K562 (cell line): ENCODE results near the gene PRR7. TPM values are rescaled to one million over a fixed set of nuclear protein-coding genes. Genes with fewer than 3 reads are reported as not detected.

ENCODE experiments used
- ATAC-seq: fragments of 200-7000 bp; cut with Tn5 transposase; 3 replicates; pipeline ENCODE4 v1.9.1; 2020; ENCODE audit warnings: moderate library complexity
- BruUV-seq: library from RNA; stranded (reverse); fragments of 400-500 nt; replicated peaks from 2 replicates; lab custom pipeline; 2021; lab: Mats Ljungman, UMichigan
- CTCF ChIA-PET: fragments of 300-600 bp; formaldehyde crosslinking; extraction: SDS; loops from one replicate; lab custom pipeline; 2021; ENCODE audit warnings: low intra/inter-chr PET ratio; lab: Yijun Ruan, JAX
- POLR2A ChIA-PET: fragments of 300-600, 350-650 bp; sonication (Branson Sonifier 250); formaldehyde crosslinking; extraction: SDS; loops from one replicate; lab custom pipeline; 2021; ENCODE audit warnings: antibody characterized with exemption, inconsistent platforms; lab: Yijun Ruan, JAX
- DNase-seq, 4 experiments: peaks; one replicate each; pipeline versions ENCODE4 v3.0.0 to v3.0.0-alpha.2; 2011 to 2018; ENCODE audit warnings: low spot score in 3 of 4, mixed read lengths in 3 of 4; ENCODE audit errors: extremely low read depth in 1 of 4
- FAIRE-seq: peaks from 2 replicates; lab custom pipeline; 2011; peaks lifted over from hg19 to GRCh38; lab: Jason Lieb, UNC
- H2AFZ ChIP-seq: 2 replicates; pipeline ENCODE4 v1.6.0; 2011; ENCODE audit warnings: low read depth, low read length, control low read depth, inconsistent platforms
- H3K27ac ChIP-seq: fragments of 200-600 bp; 3 replicates; pipeline ENCODE4 v1.8.0; 2011; ENCODE audit warnings: low read depth, mild to moderate bottlenecking, control low read depth, inconsistent platforms, low read length, moderate library complexity, mixed read lengths; ENCODE audit errors: extremely low read depth
- H3K27me3 ChIP-seq, 2 experiments: fragments of 300-600 bp in 1 of 2; 2 replicates in 1 of 2; 3 replicates in 1 of 2; pipeline versions ENCODE4 v1.6.0 to v1.8.0; 2011; ENCODE audit warnings: inconsistent platforms in 2 of 2, low read length in 2 of 2, mild to moderate bottlenecking in 1 of 2, mixed read lengths in 1 of 2, moderate library complexity in 1 of 2; ENCODE audit not compliant: control insufficient read depth in 2 of 2, insufficient read depth in 2 of 2
- H3K36me3 ChIP-seq: fragments of 300-600 bp; 3 replicates; pipeline ENCODE4 v1.8.0; 2011; ENCODE audit warnings: mild to moderate bottlenecking, low read length, inconsistent platforms; ENCODE audit not compliant: control insufficient read depth, insufficient read depth
- H3K4me1 ChIP-seq, 2 experiments: fragments of 200-600 bp in 1 of 2; replicated peaks in 1 of 2; 2 replicates in 1 of 2; 3 replicates in 1 of 2; pipeline versions ENCODE4 v1.5.1 to v1.8.0; 2011; ENCODE audit warnings: inconsistent platforms in 2 of 2, low read length in 2 of 2, mild to moderate bottlenecking in 1 of 2, mixed read lengths in 1 of 2, moderate library complexity in 1 of 2; ENCODE audit not compliant: control insufficient read depth in 2 of 2, insufficient read depth in 2 of 2
- H3K4me2 ChIP-seq: 2 replicates; pipeline ENCODE4 v1.6.1; 2011; ENCODE audit warnings: low read length, control low read depth, inconsistent platforms, mixed read lengths; ENCODE audit not compliant: insufficient read depth
- H3K4me3 ChIP-seq: fragments of 200-600 bp; sonication (generic), shearing (Covaris generic); 2 replicates; pipeline ENCODE4 v1.5.1; 2016; ENCODE audit warnings: control low read depth, inconsistent platforms
- H3K79me2 ChIP-seq: fragments of 200-600 bp; 3 replicates; pipeline ENCODE4 v1.8.0; 2011; ENCODE audit warnings: low read length, inconsistent platforms; ENCODE audit not compliant: control insufficient read depth, insufficient read depth
- H3K9ac ChIP-seq, 2 experiments: 2 replicates each; pipeline versions ENCODE4 v1.6.0 to v1.6.1; 2011; ENCODE audit warnings: low read depth in 2 of 2, low read length in 2 of 2, control low read depth in 1 of 2, inconsistent platforms in 1 of 2, mild to moderate bottlenecking in 1 of 2, mixed read lengths in 1 of 2; ENCODE audit not compliant: insufficient read depth in 1 of 2
- H3K9me1 ChIP-seq: one replicate; pipeline ENCODE4 v1.6.0; 2011; ENCODE audit warnings: inconsistent platforms, mild to moderate bottlenecking, low read length, moderate library complexity; ENCODE audit not compliant: control insufficient read depth, insufficient read depth
- H3K9me3 ChIP-seq: replicated peaks from 2 replicates; pipeline ENCODE4 v1.5.1; 2011; ENCODE audit warnings: low read depth, low read length, inconsistent platforms; ENCODE audit not compliant: control insufficient read depth, insufficient read depth
- H4K20me1 ChIP-seq: replicated peaks from 2 replicates; pipeline ENCODE4 v1.6.1; 2011; ENCODE audit warnings: low read length, inconsistent platforms, mixed read lengths; ENCODE audit not compliant: control insufficient read depth, insufficient read depth
- WGBS: fragments of 100-300 bp; shearing (Covaris generic); methylation state at CpG from one replicate; pipeline ENCODE4 v1.1.6; 2016; ENCODE audit warnings: low coverage, mixed read lengths; ENCODE audit not compliant: insufficient coverage; ENCODE audit errors: missing lambda C conversion rate; 5-methylcytosine and 5-hydroxymethylcytosine counted together
- in situ Hi-C: fragments of 300-500 bp; cut with MboI; formaldehyde crosslinking; loops from 4 replicates; pipeline ENCODE4 v1.15.0; 2018; ENCODE audit warnings: inconsistent platforms, mixed read lengths
- intact Hi-C: fragments of 100-400 bp; cut with micrococcal nuclease; formaldehyde crosslinking; loops from 2 replicates; pipeline ENCODE4 v1.14.2; 2022
- polyA plus RNA-seq, 8 experiments: library from polyadenylated mRNA; depleted of rRNA in 4 of 8; stranded (reverse) in 5 of 8; unstranded in 3 of 8; fragments of >200 nt; fragmentation: Nextera tagmentation in 2 of 8; fragmentation: Illumina TruSeq in 1 of 8; extraction: Ambion mirVana in 2 of 8; extraction: Trizol in 1 of 8; gene quantifications; 2 replicates each; pipeline versions ENCODE4 v1.2.1 to v1.2.3, GENCODE V29; 2011 to 2014; ENCODE audit warnings: inconsistent platforms in 1 of 8, missing spikeins in 1 of 8
- total RNA-seq, 7 experiments: library from RNA; depleted of rRNA in 6 of 7; stranded (reverse); fragments of >200 nt in 6 of 7; fragmentation: Illumina TruSeq in 2 of 7; extraction: Trizol in 2 of 7; gene quantifications; 2 replicates each; pipeline versions ENCODE4 v1.2.1 to v1.2.3, GENCODE V29; 2011 to 2021; ENCODE audit warnings: low replicate concordance in 1 of 7
- TF ChIP-seq, protein P1 (sequence below): fragments of 450-650 bp; IDR thresholded peaks from 2 replicates; pipeline ENCODE4 v1.6.1; 2014; ENCODE audit warnings: low read depth, mild to moderate bottlenecking, moderate library complexity, borderline replicate concordance

PRR7 gene
- total and polyA plus RNA-seq, 9 of the 15 experiments (the other 6 are each of a cell fraction or from before 2014, with no cell fraction given) = 0.80 to 11.3 (median 10.4) TPM; not detected in 4

DNA sequence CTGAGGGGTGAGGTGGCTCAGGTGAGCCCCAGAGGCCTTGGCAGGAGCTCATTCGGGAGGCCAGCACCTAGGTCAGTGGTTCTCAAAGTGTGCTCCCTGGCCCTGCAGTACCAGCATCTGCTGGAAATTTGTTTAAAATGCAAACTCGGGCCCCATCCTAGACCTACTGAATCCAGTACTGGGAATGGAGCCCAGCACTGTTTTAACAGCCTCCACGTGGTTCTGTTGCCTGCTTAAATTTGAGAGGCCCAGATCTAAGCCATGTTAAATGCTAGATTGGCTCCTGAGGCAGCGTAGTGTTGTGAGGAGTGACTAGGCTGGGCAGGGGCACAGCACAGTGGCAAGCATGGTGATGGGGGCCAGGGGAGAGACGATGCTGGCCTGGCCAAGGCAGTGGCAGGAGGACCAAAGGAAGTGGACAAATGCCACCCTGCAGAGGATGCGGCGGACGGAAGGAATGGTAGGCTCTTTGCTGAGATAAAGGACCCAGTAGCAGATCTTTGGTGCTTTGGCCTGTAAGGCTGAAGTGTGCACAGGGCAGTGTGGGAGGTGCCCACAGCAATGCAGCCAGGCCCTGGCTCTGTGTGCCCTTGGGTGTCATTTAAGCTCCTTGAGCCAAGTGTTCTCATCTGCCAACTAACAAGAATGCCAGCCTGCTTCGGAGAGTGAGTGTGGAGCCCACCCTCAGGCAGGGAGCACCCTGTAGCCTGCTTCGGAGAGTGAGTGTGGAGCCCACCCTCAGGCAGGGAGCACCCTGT, 4.2 kb downstream of the PRR7 start:
- Histone ChIP-seq H3K4me3 (no peak overlapping the region), H3K9me1 (no peaks in the 10 kb centered on the region), H3K9ac (no peak overlapping the region), H3K9me3 (no peaks in the 10 kb centered on the region)
- in situ Hi-C loops = loop anchor here (10.0 kb wide), 1 partner anchor 336 kb away; no protein-coding TSS in a partner anchor
- TF ChIP-seq, protein P1, sequence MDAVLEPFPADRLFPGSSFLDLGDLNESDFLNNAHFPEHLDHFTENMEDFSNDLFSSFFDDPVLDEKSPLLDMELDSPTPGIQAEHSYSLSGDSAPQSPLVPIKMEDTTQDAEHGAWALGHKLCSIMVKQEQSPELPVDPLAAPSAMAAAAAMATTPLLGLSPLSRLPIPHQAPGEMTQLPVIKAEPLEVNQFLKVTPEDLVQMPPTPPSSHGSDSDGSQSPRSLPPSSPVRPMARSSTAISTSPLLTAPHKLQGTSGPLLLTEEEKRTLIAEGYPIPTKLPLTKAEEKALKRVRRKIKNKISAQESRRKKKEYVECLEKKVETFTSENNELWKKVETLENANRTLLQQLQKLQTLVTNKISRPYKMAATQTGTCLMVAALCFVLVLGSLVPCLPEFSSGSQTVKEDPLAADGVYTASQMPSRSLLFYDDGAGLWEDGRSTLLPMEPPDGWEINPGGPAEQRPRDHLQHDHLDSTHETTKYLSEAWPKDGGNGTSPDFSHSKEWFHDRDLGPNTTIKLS = no peak
- TF ChIP-seq, all 486 proteins: peak for 0
- Histone ChIP-seq H3K36me3 (no peaks in the 10 kb centered on the region), H3K4me1 (peaks cover 6 to 54% of the 10 kb centered on the region in 2 experiments; a peak in 4 of 5 replicates), H4K20me1 (peaks cover 9% of the 10 kb centered on the region), H3K27me3 (no peaks in the 10 kb centered on the region), H3K4me2 (no peak overlapping the region), H2AFZ (no peak overlapping the region), H3K27ac (no peak overlapping the region), H3K79me2 (peaks cover 6% of the 10 kb centered on the region; the same call in 2 of the 3 replicates)
- no TSS peak for BruUV-seq
- DNase-seq (no peak), ATAC-seq (no peak), FAIRE-seq (no peak)
- intact Hi-C loops = no loop called here
- POLR2A ChIA-PET = interaction anchor here (0.5 to 11.8 kb wide), 9 partner anchors 8 to 50 kb away, joined by 3 to 210 read pairs (median 3); partner anchors contain the start of genes GRK6 and PDLIM7
- CTCF ChIA-PET = no interaction called here
- 65% methylated on average over 9 of the region's 10 CpGs for WGBS
